Endothelial cell of umbilical vein (primary cell): Measurements from ENCODE around the gene TNFRSF21. TPM values are rescaled to one million over a fixed set of nuclear protein-coding genes. Genes with fewer than 3 reads are reported as not detected.

Experiments used
- BruUV-seq: library from RNA; stranded (reverse); fragments of 400-500 nt; replicated peaks from 2 replicates; lab custom pipeline; 2021; lab: Mats Ljungman, UMichigan
- CTCF ChIA-PET: fragments of 300-600, 350-600 bp; sonication (Branson Sonifier 250); formaldehyde crosslinking; loops from one replicate; lab custom pipeline; 2021; ENCODE audit warnings: antibody characterized with exemption, inconsistent platforms; lab: Charles Lee
- POLR2A ChIA-PET: fragments of 300-600, 350-600 bp; sonication (Branson Sonifier 250); formaldehyde crosslinking; loops from one replicate; lab custom pipeline; 2021; ENCODE audit warnings: antibody characterized with exemption, inconsistent platforms; lab: Charles Lee
- DNase-seq: peaks from one replicate; pipeline ENCODE4 v3.0.0-alpha.2; 2011; ENCODE audit warnings: low read depth, low spot score
- FAIRE-seq: peaks from 2 replicates; lab custom pipeline; 2011; peaks lifted over from hg19 to GRCh38; lab: Jason Lieb, UNC
- H2AFZ ChIP-seq: 2 replicates; pipeline ENCODE4 v1.6.0; 2012; ENCODE audit warnings: low read depth, low read length, control low read depth, inconsistent platforms
- H3K27ac ChIP-seq: 2 replicates; pipeline ENCODE4 v1.5.1; 2011; ENCODE audit warnings: low read depth, mild to moderate bottlenecking, control low read depth, low read length, moderate library complexity; ENCODE audit not compliant: insufficient read depth
- H3K27me3 ChIP-seq, 2 experiments: 2 replicates each; pipeline versions ENCODE4 v1.6.0 to v1.6.1; 2011; ENCODE audit warnings: low read length in 2 of 2, mixed read lengths in 1 of 2; ENCODE audit not compliant: control insufficient read depth in 2 of 2, insufficient read depth in 2 of 2
- H3K36me3 ChIP-seq, 2 experiments: 2 replicates in 1 of 2; 3 replicates in 1 of 2; pipeline ENCODE4 v1.5.1; 2011; ENCODE audit warnings: low read length in 2 of 2, mild to moderate bottlenecking in 1 of 2, moderate library complexity in 1 of 2; ENCODE audit not compliant: control insufficient read depth in 2 of 2, insufficient read depth in 2 of 2; ENCODE audit errors: extremely low read depth in 1 of 2
- H3K4me1 ChIP-seq: 3 replicates; pipeline ENCODE4 v1.5.1; 2011; ENCODE audit warnings: mild to moderate bottlenecking, low read length; ENCODE audit not compliant: control insufficient read depth, insufficient read depth; ENCODE audit errors: extremely low read depth
- H3K4me2 ChIP-seq: 2 replicates; pipeline ENCODE4 v1.6.1; 2011; ENCODE audit warnings: low read length, control low read depth, mixed read lengths; ENCODE audit not compliant: insufficient read depth
- H3K4me3 ChIP-seq, 3 experiments: fragments of 200-600 bp in 1 of 3; sonication (generic), shearing (Covaris generic) in 1 of 3; replicated peaks in 1 of 3; 2 replicates each; pipeline ENCODE4 v1.5.1; 2011 to 2016; ENCODE audit warnings: control low read depth in 3 of 3, low read length in 3 of 3, mild to moderate bottlenecking in 2 of 3, inconsistent platforms in 1 of 3, low read depth in 1 of 3, moderate library complexity in 1 of 3; ENCODE audit not compliant: insufficient read depth in 1 of 3
- H3K79me2 ChIP-seq: 2 replicates; pipeline ENCODE4 v1.6.0; 2012; ENCODE audit warnings: low read length, inconsistent platforms; ENCODE audit not compliant: control insufficient read depth, insufficient read depth
- H3K9ac ChIP-seq: replicated peaks from 2 replicates; pipeline ENCODE3; 2011; ENCODE audit warnings: low read length, control low read depth; ENCODE audit not compliant: insufficient read depth; ENCODE audit errors: extremely low read depth
- H3K9me1 ChIP-seq: replicated peaks from 3 replicates; pipeline ENCODE4 v1.6.0; 2011; ENCODE audit warnings: mild to moderate bottlenecking, low read length; ENCODE audit not compliant: control insufficient read depth, insufficient read depth; ENCODE audit errors: extremely low read depth
- H3K9me3 ChIP-seq: replicated peaks from 2 replicates; pipeline ENCODE4 v1.5.1; 2012; ENCODE audit warnings: low read length, inconsistent platforms; ENCODE audit not compliant: control insufficient read depth, insufficient read depth
- H4K20me1 ChIP-seq: replicated peaks from 2 replicates; pipeline ENCODE3; 2011; ENCODE audit warnings: mild to moderate bottlenecking, low read length; ENCODE audit not compliant: control insufficient read depth, insufficient read depth; ENCODE audit errors: extremely low read depth
- CTCF ChIP-seq, 2 donors: IDR thresholded peaks; 1 replicate in 1 of 2; 2 replicates in 1 of 2; pipeline ENCODE4 v1.5.1; 2011; ENCODE audit warnings: low read length in 2 of 2, mild to moderate bottlenecking in 2 of 2, moderate library complexity in 2 of 2, control low read depth in 1 of 2, inconsistent platforms in 1 of 2, low read depth in 1 of 2; ENCODE audit not compliant: insufficient read depth in 1 of 2; ENCODE audit errors: extremely low read depth in 1 of 2
- EZH2 ChIP-seq: IDR thresholded peaks from 2 replicates; pipeline ENCODE4 v1.6.1; 2012; ENCODE audit warnings: borderline replicate concordance, low read depth, mild to moderate bottlenecking, moderate library complexity, low read length, inconsistent platforms; ENCODE audit not compliant: severe bottlenecking
- FOS ChIP-seq: IDR thresholded peaks from 2 replicates; pipeline ENCODE4 v1.6.1; 2011; ENCODE audit warnings: mild to moderate bottlenecking, low read length, moderate library complexity, borderline replicate concordance; ENCODE audit not compliant: insufficient read depth
- GATA2 ChIP-seq: IDR thresholded peaks from 2 replicates; pipeline ENCODE4 v1.7.0; 2011; ENCODE audit warnings: low read depth, mild to moderate bottlenecking, moderate library complexity, mixed read lengths, low read length; ENCODE audit not compliant: insufficient read length, insufficient read depth
- JUN ChIP-seq: IDR thresholded peaks from 2 replicates; pipeline ENCODE4 v1.6.1; 2011; ENCODE audit warnings: borderline replicate concordance, low read depth; ENCODE audit not compliant: insufficient read length, insufficient read depth
- MAX ChIP-seq: IDR thresholded peaks from 2 replicates; pipeline ENCODE4 v1.6.1; 2011; ENCODE audit not compliant: insufficient read depth, insufficient read length
- MYC ChIP-seq: IDR thresholded peaks from one replicate; pipeline ENCODE4 v1.6.1; 2011; ENCODE audit warnings: mild to moderate bottlenecking, low read depth, low read length
- POLR2A ChIP-seq: IDR thresholded peaks from 2 replicates; pipeline ENCODE4 v1.6.1; 2012; ENCODE audit warnings: low read depth, mild to moderate bottlenecking, control low read depth, low read length
- POLR2AphosphoS5 ChIP-seq: IDR thresholded peaks from 2 replicates; pipeline ENCODE4 v1.6.1; 2012; ENCODE audit warnings: low read depth, mild to moderate bottlenecking, control low read depth, low read length, moderate library complexity; ENCODE audit not compliant: insufficient read depth
- dilution Hi-C: fragments of 300-500 bp; cut with MboI; formaldehyde crosslinking; loops from one replicate; pipeline ENCODE4 v1.15.0; 2019; ENCODE audit warnings: low sequenced_read_pairs; ENCODE audit not compliant: extremely low pct_ligation_motif_present
- intact Hi-C: fragments of 100-400 bp; cut with micrococcal nuclease; formaldehyde crosslinking; loops from one replicate; pipeline ENCODE4 v1.10.0; 2022
- polyA plus RNA-seq, 4 experiments: library from polyadenylated mRNA; depleted of rRNA in 3 of 4; stranded (reverse) in 3 of 4; unstranded in 1 of 4; fragments of >200 nt; gene quantifications; 2 replicates each; pipeline versions ENCODE4 v1.2.1 to v1.2.3, GENCODE V29; 2011 to 2012; ENCODE audit warnings: missing spikeins in 1 of 4
- total RNA-seq: library from RNA; stranded (reverse); gene quantifications from 2 replicates; pipeline ENCODE4 v1.2.3, GENCODE V29; 2021

TNFRSF21 gene
- total and polyA plus RNA-seq, 2 donors (not counting 3 experiments of a cell fraction or from before 2014, with no cell fraction given), result 26.0 to 40.6 TPM

- CTCF ChIA-PET, result interaction anchor here (1.0 kb wide), 1 partner anchor 9 kb away, joined by 3 read pairs; no protein-coding TSS in a partner anchor
- peaks cover 3 to 12% of the 10 kb centered on the region in 2 experiments for H3K36me3 ChIP-seq
- no peak for TF ChIP-seq MAX
- no peak for TF ChIP-seq EZH2
- no peak for TF ChIP-seq POLR2AphosphoS5
- TF ChIP-seq JUN, result no peak
- TF ChIP-seq MYC, result no peak
- no peak for TF ChIP-seq CTCF (IDR thresholded peaks at IDR 0.05; ENCODE audit: extremely low read depth in 1 of 2, insufficient read depth in 1 of 2, low read depth in 1 of 2, low read length in 2 of 2)
- TF ChIP-seq POLR2A, result no peak
- no peak for TF ChIP-seq GATA2
- TF ChIP-seq FOS, result no peak
- intact Hi-C loops (no loop called here), dilution Hi-C loops (loop anchor here (25.0 kb wide), 1 partner anchor 147 kb away; no protein-coding TSS in a partner anchor)
- H3K4me2 ChIP-seq, result no peak overlapping the region
- no peaks in the 10 kb centered on the region for H3K9me3 ChIP-seq
- no peak overlapping the region for H3K9ac ChIP-seq
- DNase-seq, result no peak
- no peak overlapping the region for H3K4me3 ChIP-seq
- no peaks in the 10 kb centered on the region for H3K9me1 ChIP-seq
- H3K27me3 ChIP-seq, result no peaks in the 10 kb centered on the region
- H4K20me1 ChIP-seq, result no peaks in the 10 kb centered on the region
- peaks cover 4% of the 10 kb centered on the region for H3K4me1 ChIP-seq
- no peak overlapping the region for H2AFZ ChIP-seq
- no TSS peak for BruUV-seq
- POLR2A ChIA-PET, result no interaction called here
- no peak overlapping the region for H3K27ac ChIP-seq
- no peak for FAIRE-seq
- no peaks in the 10 kb centered on the region for H3K79me2 ChIP-seq
Measured at GRCh38 chr6:47234266-47234933, 75.3 kb downstream of the TNFRSF21 start.
